ENCODE data around the gene ABCC12. TPM values are rescaled to one million over a fixed set of nuclear protein-coding genes. Genes with fewer than 3 reads are reported as not detected.

The ABCC12 gene
- total RNA-seq, 1 donor, result not detected

DNA sequence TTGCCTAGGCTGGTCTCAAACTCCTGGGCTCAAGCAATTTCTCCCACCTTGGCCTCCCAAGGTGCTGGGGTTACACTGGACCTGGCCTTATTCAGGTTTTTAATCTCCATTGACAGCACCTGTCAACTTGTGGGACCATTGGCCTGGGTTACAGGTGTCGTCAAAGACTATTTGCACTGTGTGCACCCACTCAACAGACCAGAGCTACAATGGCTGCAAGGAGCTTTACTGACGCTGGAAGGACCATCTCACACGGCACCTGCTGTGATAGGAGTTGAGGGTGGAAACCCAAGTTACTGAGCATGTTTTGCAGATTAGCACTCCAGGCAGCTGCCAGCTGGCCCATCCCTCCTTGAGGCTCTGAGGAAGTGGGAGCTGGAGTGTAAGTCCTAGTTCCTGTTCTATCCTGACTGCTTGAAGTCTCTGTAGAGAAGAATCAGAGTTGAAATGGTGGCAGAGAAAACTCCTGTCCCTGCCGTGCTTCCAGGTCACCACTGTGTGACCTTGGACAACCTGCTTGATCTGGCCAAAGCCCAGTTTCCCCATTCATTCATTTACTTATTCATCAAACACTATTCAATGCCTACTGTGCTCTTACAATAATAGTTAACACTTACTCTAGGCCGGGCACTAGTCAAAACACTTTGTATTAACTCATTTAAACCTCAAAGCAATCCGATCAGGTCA, 45.9 kb upstream of the ABCC12 start:
- H3K27me3 ChIP-seq (ENCODE audit: insufficient read depth, low read length), result no peaks in the 10 kb centered on the region
- no peak for DNase-seq (ENCODE audit: insufficient read length, low spot score, missing footprints)
- no peak overlapping the region for H3K4me3 ChIP-seq (ENCODE audit: insufficient read depth, low read length)
- no peaks in the 10 kb centered on the region for H3K4me1 ChIP-seq (ENCODE audit: insufficient read depth, low read length)
- TF ChIP-seq, protein P1, sequence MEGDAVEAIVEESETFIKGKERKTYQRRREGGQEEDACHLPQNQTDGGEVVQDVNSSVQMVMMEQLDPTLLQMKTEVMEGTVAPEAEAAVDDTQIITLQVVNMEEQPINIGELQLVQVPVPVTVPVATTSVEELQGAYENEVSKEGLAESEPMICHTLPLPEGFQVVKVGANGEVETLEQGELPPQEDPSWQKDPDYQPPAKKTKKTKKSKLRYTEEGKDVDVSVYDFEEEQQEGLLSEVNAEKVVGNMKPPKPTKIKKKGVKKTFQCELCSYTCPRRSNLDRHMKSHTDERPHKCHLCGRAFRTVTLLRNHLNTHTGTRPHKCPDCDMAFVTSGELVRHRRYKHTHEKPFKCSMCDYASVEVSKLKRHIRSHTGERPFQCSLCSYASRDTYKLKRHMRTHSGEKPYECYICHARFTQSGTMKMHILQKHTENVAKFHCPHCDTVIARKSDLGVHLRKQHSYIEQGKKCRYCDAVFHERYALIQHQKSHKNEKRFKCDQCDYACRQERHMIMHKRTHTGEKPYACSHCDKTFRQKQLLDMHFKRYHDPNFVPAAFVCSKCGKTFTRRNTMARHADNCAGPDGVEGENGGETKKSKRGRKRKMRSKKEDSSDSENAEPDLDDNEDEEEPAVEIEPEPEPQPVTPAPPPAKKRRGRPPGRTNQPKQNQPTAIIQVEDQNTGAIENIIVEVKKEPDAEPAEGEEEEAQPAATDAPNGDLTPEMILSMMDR (IDR thresholded peaks at IDR 0.05; ENCODE audit: extremely low read depth, low read depth, low read length), result no peak
- no peak overlapping the region for H3K4me2 ChIP-seq (ENCODE audit: insufficient read depth, low read length)
- no peak overlapping the region for H2AFZ ChIP-seq (ENCODE audit: low read length)
- no peak overlapping the region for H3K27ac ChIP-seq (ENCODE audit: low read depth, low read length)
- H3K79me2 ChIP-seq (ENCODE audit: insufficient read depth, low read length), result no peaks in the 10 kb centered on the region
- H3K36me3 ChIP-seq (ENCODE audit: insufficient read depth, low read length), result no peaks in the 10 kb centered on the region
- H4K20me1 ChIP-seq (ENCODE audit: insufficient read depth, low read length), result no peaks in the 10 kb centered on the region
- no peaks in the 10 kb centered on the region for H3K9me3 ChIP-seq (ENCODE audit: low read depth, low read length)

DNA sequence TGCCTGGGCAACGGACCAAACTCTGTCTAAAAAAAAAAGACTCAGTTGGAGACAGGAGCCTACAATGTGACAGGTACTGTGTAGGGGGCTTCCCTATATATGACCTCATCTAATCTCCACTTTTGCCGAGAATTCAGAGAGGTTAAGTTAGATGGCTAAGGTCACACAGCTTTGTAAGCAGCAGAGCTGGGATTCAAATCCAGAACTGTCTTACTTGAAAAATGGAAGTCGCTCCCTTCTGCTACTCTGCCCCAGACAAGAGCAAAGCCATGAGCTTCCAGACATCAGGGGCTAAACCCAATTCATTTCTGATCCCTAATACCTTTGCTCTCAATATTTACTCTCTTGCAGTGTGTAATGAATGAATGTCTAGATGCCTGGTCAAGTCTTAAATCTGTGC, 41.5 kb upstream of the ABCC12 start:
- Histone ChIP-seq H3K27ac (ENCODE audit: low read depth, low read length) (no peak overlapping the region), H4K20me1 (ENCODE audit: insufficient read depth, low read length) (no peaks in the 10 kb centered on the region), H3K27me3 (ENCODE audit: insufficient read depth, low read length) (no peaks in the 10 kb centered on the region), H3K4me3 (ENCODE audit: insufficient read depth, low read length) (no peak overlapping the region), H3K36me3 (ENCODE audit: insufficient read depth, low read length) (no peaks in the 10 kb centered on the region), H3K79me2 (ENCODE audit: insufficient read depth, low read length) (no peaks in the 10 kb centered on the region), H2AFZ (ENCODE audit: low read length) (no peak overlapping the region), H3K4me1 (ENCODE audit: insufficient read depth, low read length) (no peaks in the 10 kb centered on the region), H3K4me2 (ENCODE audit: insufficient read depth, low read length) (no peak overlapping the region), H3K9me3 (ENCODE audit: low read depth, low read length) (no peaks in the 10 kb centered on the region)
- TF ChIP-seq, protein P1 (IDR thresholded peaks at IDR 0.05; ENCODE audit: extremely low read depth, low read depth, low read length), result no peak
- no peak for DNase-seq (ENCODE audit: insufficient read length, low spot score, missing footprints)

DNA sequence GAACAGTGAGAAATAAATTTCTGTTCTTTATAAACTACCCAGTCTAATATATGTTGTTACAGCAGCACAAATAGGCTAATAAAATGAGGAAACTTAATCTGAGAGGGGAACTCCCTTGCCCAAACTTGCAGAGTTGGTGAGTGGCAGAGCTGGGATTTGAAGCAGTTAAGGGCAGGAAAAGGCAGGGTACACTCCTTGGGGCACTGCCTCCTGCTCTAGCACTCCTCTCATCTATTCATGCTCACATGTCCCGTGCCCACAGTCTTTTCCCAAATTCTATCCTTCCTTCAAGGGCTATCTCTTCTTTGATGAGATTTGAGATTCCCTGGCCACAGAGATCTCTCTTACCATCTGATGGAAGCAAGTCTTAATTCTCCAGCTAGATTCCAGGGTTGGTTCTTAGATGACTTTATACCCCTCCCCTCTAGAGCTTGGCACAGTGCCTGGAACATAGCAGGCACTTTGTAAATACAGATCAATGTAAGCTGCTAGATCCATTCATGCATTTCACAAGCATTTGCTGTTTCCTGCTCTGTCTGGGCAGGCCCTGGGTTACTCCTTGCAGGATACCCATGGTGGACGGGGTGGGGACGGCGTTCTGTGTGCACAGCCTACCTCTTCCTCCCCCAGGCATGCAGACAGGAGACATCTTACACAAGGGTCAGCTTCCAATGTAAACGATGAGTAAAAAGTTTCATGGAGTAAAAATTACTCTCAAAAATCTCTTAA, 39.2 kb upstream of the ABCC12 start:
- Histone ChIP-seq H3K9me3 (ENCODE audit: low read depth, low read length) (no peaks in the 10 kb centered on the region), H4K20me1 (ENCODE audit: insufficient read depth, low read length) (no peaks in the 10 kb centered on the region), H3K79me2 (ENCODE audit: insufficient read depth, low read length) (no peaks in the 10 kb centered on the region), H3K27ac (ENCODE audit: low read depth, low read length) (no peak overlapping the region), H3K4me2 (ENCODE audit: insufficient read depth, low read length) (no peak overlapping the region), H3K27me3 (ENCODE audit: insufficient read depth, low read length) (no peaks in the 10 kb centered on the region), H3K36me3 (ENCODE audit: insufficient read depth, low read length) (no peaks in the 10 kb centered on the region), H3K4me3 (ENCODE audit: insufficient read depth, low read length) (no peak overlapping the region), H2AFZ (ENCODE audit: low read length) (peak overlapping the region; percentile 22), H3K4me1 (ENCODE audit: insufficient read depth, low read length) (no peaks in the 10 kb centered on the region)
- TF ChIP-seq, protein P1 (IDR thresholded peaks at IDR 0.05; ENCODE audit: extremely low read depth, low read depth, low read length), result no peak
- no peak for DNase-seq (ENCODE audit: insufficient read length, low spot score, missing footprints)

DNA sequence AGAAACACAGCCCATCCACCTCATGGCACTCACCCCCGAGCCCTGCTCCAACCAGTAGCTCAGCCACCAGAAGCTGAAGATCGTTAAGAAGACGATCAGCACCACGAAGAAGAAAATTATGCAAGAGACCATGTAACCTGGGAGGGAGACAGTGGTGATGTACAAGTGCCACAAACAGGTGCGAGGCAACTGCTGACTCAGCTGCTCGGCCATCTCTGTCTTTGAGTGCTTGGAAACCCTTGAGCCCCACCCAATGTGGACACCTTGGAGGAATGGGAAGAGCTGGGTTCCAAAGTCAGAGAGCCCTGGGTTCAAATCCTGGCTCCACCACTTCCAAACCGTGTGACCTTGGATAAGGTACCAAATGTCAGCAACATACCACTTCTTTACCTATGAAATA, 38.1 kb upstream of the ABCC12 start:
- Histone ChIP-seq H3K79me2 (ENCODE audit: insufficient read depth, low read length) (no peaks in the 10 kb centered on the region), H3K27ac (ENCODE audit: low read depth, low read length) (no peak overlapping the region), H4K20me1 (ENCODE audit: insufficient read depth, low read length) (no peaks in the 10 kb centered on the region), H3K4me1 (ENCODE audit: insufficient read depth, low read length) (no peaks in the 10 kb centered on the region), H3K9me3 (ENCODE audit: low read depth, low read length) (no peaks in the 10 kb centered on the region), H3K27me3 (ENCODE audit: insufficient read depth, low read length) (peaks cover 3% of the 10 kb centered on the region), H3K4me3 (ENCODE audit: insufficient read depth, low read length) (no peak overlapping the region), H3K36me3 (ENCODE audit: insufficient read depth, low read length) (no peaks in the 10 kb centered on the region), H2AFZ (ENCODE audit: low read length) (no peak overlapping the region), H3K4me2 (ENCODE audit: insufficient read depth, low read length) (no peak overlapping the region)
- no peak for DNase-seq (ENCODE audit: insufficient read length, low spot score, missing footprints)
- TF ChIP-seq, protein P1 (IDR thresholded peaks at IDR 0.05; ENCODE audit: extremely low read depth, low read depth, low read length), result no peak
